ENCODE data around the gene SFTPD. TPM values are rescaled to one million over a fixed set of nuclear protein-coding genes. Genes with fewer than 3 reads are reported as not detected.

Gene SFTPD
- total and polyA plus RNA-seq, 12 donors = 0.24 to 1.0 (median 0.70) TPM; not detected in 4

- Histone ChIP-seq H3K9me3 (replicated peaks in 1 of 3) (no peaks in the 10 kb centered on the region), H3K27me3 (peaks cover 25% of the 10 kb centered on the region), H3K4me1 (replicated peaks in 1 of 2) (peaks cover 16% of the 10 kb centered on the region in 2 donors), H3K36me3 (replicated peaks in 1 of 2) (no peaks in the 10 kb centered on the region), H3K4me3 (peak overlapping the region in 1 of 4 donors; percentile 78), H3K27ac (peak overlapping the region in 1 of 5 donors; percentile 67)
- 4 to 36% (median 7%) methylated on average over 4 to 25 of the region's 25 CpGs for WGBS, 4 donors
- no peak for DNase-seq
- intact Hi-C loops (cut with DNase I) = no loop called here
- no peak for TF ChIP-seq CTCF (IDR thresholded peaks at IDR 0.05)
- no peak for TF ChIP-seq POLR2A (IDR thresholded peaks at IDR 0.05)
Measured at GRCh38 chr10:79982362-79982800, 33.5 kb upstream of the SFTPD start.

- Histone ChIP-seq H3K4me3 (peak overlapping the region in 2 of 4 donors; percentile 62 to 78), H3K36me3 (replicated peaks in 1 of 2) (no peaks in the 10 kb centered on the region), H3K27me3 (peaks cover 24% of the 10 kb centered on the region), H3K4me1 (replicated peaks in 1 of 2) (peaks cover 16% of the 10 kb centered on the region in 2 donors), H3K27ac (peak overlapping the region in 1 of 5 donors; percentile 67), H3K9me3 (replicated peaks in 1 of 3) (no peaks in the 10 kb centered on the region)
- no peak for TF ChIP-seq POLR2A (IDR thresholded peaks at IDR 0.05)
- no peak for TF ChIP-seq CTCF (IDR thresholded peaks at IDR 0.05)
- intact Hi-C loops (cut with DNase I) = no loop called here
- 1 to 2% (median 1%) methylated on average over 17 to 89 of the region's 89 CpGs for WGBS, 4 donors
- peak; percentile 28 to 74 (median 42) for DNase-seq
Measured at GRCh38 chr10:79981450-79982361, 32.8 kb upstream of the SFTPD start.

GRCh38 chr10:79980711-79981110 lies 31.8 kb upstream of the SFTPD start:
- no peak for DNase-seq
- WGBS, 4 donors = 85 to 93% (median 92%) methylated on average over 3 of the region's 3 CpGs
- Histone ChIP-seq H3K27me3 (peaks cover 22% of the 10 kb centered on the region), H3K36me3 (replicated peaks in 1 of 2) (no peaks in the 10 kb centered on the region), H3K27ac (no peak overlapping the region), H3K4me1 (replicated peaks in 1 of 2) (peaks cover 16% of the 10 kb centered on the region in 2 donors), H3K9me3 (replicated peaks in 1 of 3) (no peaks in the 10 kb centered on the region), H3K4me3 (no peak overlapping the region)
- intact Hi-C loops (cut with DNase I) = no loop called here
- no peak for TF ChIP-seq CTCF (IDR thresholded peaks at IDR 0.05)
- no peak for TF ChIP-seq POLR2A (IDR thresholded peaks at IDR 0.05)

GRCh38 chr10:79979976-79980687 lies 31.2 kb upstream of the SFTPD start:
- peaks cover 16% of the 10 kb centered on the region in 2 donors for H3K4me1 ChIP-seq (replicated peaks in 1 of 2)
- H3K4me3 ChIP-seq = no peak overlapping the region
- H3K9me3 ChIP-seq (replicated peaks in 1 of 3) = no peaks in the 10 kb centered on the region
- no peak overlapping the region for H3K27ac ChIP-seq
- intact Hi-C loops (cut with DNase I) = no loop called here
- WGBS, 4 donors = 69 to 92% (median 79%) methylated on average over 2 of the region's 2 CpGs
- H3K36me3 ChIP-seq (replicated peaks in 1 of 2) = no peaks in the 10 kb centered on the region
- peaks cover 22% of the 10 kb centered on the region for H3K27me3 ChIP-seq
- TF ChIP-seq CTCF (IDR thresholded peaks at IDR 0.05) (no peak), POLR2A (IDR thresholded peaks at IDR 0.05) (no peak)
- DNase-seq = no peak
